Measurements from ENCODE around the gene GMCL1.
"Not testable (repeated sequence)": the region's sequence is repeated elsewhere in the genome, so short reads cannot be mapped to it uniquely, and the experiment has no call there.

Gene GMCL1

DNA sequence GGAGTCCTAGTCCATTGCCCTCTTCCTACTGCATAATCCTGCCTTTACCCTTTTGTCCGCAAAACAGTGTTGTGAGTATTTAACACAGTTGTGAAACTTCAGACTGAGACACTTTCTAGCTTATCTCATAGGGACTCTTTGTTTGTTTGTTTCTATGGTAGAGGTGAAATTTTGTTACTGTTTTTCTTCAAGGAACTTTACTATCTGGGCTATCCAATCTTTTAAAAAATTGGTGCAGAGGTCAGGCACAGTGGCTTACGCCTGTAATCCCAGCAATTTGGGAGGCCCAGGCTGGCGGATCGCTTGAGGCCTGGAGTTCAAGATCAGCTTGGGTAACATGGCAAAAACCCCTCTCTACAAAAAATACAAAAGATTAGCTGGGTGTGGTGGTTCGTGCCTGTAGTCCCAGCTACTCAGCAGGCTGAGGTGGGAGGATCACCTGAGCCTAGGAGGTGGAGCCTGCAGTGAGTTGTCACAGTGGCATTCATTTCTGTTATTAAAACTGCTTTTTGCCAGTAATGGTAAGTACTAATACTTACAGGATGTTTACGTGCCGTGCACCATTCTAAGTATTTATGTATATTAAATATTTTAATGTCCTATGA lies 18.8 kb downstream of the GMCL1 start:
- no peak for DNase-seq (ENCODE audit: low read depth, low spot score)

DNA sequence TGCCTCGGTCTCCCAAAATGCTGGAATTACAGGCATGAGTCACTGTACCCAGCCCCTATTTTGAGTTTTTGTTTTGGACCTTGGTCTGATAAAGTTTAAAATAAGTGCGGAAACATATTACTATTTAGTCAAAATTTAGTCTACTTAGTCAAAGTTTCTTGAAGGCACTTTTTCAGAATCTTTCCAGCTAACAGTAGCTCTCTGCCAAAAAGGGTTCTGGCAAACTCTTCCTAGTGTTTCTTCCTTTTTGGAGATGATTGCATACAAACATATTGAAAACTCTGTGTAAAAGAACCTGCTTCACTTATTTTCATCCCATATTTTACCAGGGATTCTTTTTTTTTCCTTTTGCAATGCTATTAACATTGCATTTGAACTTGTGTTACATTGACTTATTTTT lies 28.8 kb downstream of the GMCL1 start:
- DNase-seq (ENCODE audit: low read depth, low spot score): no peak

DNA sequence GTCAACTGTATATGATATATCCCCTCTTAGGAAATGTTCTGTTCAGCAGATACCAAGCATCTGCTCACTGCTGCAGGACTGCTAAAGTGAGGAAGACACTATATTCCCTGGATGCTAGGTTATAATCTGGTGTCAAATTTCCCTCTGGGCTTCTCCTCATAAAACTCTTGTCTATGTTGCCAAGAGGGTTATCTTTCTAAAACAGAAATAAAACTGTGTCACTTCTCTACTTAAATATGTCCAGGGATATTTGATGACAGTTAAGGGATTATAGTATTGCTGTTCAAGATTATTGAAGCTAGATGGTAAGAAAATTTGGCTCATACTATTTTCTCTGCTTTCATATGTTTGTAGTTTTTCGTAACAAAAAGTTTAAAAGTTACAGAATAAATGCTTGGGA lies 33.8 kb downstream of the GMCL1 start:
- no peak for DNase-seq (ENCODE audit: low read depth, low spot score)

DNA sequence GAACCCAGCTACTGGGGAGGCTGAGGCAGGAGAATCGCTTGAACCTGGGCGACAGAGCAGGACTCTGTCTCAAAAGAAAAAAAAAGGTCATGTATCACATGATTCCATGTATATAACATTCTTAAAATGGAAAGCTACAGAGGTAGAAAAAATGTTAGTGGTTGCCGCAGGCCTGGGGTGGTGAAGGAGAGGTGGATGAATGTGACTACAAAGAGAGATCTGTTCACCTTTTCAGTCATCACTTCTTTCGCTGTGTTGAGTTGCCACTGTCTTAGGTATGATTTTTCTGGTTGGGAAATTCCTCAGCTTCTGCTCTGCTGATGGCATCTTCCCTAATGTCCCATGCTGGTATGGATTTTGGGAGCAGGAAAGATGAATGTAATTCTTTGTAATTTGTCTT lies 59.0 kb downstream of the GMCL1 start:
- no peak for DNase-seq (ENCODE audit: low read depth, low spot score)

DNA sequence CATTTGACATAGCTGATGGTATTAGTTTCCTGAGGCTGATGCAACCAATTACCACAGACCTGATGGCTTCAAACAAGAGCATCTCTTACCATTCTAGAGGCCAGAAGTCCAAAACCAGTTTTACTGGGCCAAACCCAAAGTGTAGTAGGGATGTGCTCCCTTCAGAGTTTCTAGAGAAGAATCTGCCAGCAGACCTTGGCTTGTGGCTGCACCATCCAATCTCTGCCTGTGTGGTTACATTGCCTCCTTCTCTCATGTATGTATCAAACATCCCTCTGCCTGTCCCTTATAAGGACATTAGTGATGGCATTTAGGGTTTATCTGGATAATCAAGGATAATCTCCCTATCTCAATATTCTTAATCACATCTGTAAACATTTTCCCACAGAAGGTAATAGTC lies 59.8 kb downstream of the GMCL1 start:
- no peak for DNase-seq (ENCODE audit: low read depth, low spot score)

DNA sequence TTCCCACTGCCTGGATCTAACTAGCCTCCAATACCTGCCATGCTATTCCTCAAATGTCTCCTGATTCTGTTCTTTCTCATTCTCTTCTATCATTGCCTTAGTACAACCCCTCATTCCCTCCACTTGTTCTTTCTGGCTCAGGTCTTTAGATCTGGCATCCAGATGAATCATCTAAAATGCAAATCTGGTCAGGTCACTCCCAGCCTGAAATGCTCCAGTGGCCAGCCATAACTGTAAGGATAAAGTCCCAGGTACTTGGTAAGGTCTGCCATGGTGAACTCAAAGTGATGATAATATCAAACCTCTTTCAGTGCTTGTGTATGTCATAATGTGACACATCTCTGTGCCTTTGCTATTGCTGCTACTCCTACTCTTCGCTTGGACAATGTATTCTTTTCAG lies 61.4 kb downstream of the GMCL1 start:
- DNase-seq (ENCODE audit: low read depth, low spot score): no peak

DNA sequence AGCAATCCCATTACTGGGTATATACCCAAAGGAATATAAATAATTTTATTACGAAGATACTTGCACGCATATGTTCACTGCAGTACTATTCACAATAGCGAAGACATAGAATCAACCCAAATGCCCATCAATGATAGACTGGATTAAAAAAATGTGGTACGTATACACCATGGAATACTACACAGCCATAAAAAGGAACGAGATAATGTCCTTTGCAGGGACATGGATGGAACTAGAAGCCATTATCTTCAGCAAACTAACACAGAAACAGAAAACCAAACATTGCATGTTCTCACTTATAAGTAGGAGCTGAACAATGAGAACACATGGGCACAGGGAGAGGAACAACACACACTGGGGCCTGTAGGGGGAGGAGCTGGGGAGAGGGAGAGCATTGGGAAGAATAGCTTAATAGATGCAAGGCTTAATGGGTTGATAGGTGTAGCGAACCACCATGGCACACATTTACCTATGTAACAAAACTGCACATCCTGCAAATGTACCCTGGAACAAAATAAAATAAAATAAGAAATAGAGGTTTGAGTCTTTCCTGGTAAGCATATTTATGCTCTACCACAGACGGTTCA lies 63.5 kb downstream of the GMCL1 start:
- not testable (repeated sequence) for DNase-seq (ENCODE audit: low read depth, low spot score)

DNA sequence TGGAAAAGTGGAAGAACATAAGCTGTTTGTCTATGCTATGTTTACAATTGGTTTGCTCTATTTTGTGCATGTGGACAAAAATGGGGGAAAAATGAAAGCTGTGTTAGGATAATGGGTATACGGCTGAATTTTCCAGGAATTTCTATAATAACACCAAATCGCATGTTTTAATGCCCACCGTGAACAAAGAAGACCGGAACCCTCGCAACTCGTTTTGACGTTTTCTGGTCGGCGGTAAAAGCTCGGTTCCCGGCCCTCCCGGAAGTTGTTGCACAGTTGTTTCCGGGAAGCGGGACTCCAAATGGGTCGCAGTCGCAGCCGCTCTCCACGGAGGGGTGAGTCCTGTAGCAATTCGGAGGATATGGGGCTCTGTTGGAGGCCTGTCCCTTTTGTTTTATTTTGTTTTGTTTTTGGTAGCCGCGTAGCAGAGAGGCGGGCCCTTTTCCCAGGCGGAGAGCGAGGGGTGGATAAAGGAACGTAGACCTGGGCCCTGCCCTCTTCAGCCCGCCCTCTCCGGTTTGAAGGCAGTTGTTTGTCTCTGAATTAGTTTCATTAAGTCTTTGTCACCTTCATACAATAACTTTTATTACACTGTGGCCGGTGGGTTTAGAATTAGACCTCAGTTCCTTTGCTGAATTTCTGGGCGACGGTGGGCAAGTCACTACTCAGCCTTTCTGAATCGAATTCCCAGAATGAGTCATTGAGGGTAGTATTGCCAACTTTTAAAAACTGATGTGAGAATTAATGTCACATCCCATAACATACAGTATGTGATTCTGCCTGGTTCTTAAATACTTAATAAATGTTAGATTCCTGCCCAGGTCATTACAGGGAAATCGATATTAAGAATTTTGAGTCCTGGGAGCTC lies 64.5 kb downstream of the GMCL1 start, which contains the start of gene SNRNP27:
SNRNP27 (plus strand) TSS at position 273 of the 868 bp plus-strand sequence; CDS start at position 302, 29 bp downstream.
- DNase-seq (ENCODE audit: low read depth, low spot score): no peak

DNA sequence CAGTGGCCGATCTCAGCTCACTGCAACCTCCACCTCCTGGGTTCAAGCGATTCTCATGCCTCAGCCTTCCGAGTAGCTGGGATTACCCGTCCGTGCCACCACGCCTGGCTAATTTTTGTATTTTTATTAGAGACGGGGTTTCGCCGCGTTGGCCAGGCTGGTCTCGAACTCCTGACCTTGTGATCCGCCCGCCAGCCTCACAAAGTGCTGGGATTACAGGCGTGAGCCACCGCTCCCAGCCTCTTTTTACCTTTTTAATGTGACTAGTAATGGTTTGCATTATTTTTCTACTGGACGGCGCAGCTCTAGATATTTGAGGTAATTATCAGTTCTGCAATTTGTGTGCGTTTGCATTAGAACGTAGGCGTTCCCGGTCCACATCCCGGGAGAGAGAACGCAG lies 65.3 kb downstream of the GMCL1 start:
- DNase-seq (ENCODE audit: low read depth, low spot score): not testable (repeated sequence)

DNA sequence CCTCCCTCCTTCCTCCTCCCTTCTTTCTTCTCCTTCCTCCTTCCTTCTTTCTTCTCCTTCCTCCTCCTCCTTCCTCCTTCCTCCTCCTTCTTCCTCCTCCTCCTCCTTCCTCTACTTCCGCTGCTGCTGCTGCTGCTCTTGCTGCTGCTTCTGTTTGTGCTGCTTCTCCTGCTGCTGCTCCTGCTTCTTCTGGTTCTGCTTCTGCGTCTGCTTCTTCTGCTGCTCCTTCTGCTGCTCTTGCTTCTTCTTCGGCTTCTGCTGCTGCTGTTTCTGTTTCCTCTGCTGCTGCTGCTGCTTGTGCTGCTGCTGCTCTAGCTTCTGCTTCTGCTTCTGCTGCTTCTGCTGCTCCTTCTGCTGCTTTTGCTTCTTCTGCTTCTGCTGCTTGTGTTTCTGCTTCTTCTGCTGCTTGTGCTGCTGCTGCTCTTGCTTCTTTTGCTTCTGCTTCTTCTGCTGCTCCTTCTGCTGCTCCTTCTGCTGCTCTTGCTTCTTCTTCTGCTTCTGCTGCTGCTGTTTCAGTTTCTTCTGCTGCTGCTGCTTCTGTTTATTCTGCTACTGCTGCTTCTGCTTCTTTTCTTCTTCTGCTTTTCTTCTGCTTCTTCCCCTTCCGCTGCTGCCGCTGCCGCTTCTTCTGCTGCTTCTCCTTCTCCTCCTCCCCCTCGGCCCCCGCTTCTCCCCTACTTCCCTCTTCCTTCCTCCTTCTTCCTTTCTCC lies 72.9 kb downstream of the GMCL1 start:
- DNase-seq (ENCODE audit: low read depth, low spot score): no peak

DNA sequence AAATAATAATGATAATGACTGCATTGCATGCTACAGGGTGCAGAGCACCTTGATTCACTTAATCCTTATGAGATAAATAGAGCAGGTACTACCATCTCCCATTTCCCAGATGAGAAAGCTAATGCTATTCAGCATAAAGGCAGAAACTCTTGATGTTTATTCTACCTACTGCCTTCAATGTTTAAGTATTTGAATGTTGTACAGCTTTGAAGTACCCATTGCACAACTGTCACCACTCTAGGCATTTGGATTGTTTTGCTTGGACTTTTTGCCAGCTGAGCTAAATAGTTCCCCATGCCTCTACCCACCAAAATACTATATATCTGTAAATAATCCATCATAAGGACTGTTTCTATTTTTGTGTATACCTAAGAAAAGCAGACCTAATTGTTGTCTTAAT lies 77.8 kb downstream of the GMCL1 start:
- DNase-seq (ENCODE audit: low read depth, low spot score): no peak

DNA sequence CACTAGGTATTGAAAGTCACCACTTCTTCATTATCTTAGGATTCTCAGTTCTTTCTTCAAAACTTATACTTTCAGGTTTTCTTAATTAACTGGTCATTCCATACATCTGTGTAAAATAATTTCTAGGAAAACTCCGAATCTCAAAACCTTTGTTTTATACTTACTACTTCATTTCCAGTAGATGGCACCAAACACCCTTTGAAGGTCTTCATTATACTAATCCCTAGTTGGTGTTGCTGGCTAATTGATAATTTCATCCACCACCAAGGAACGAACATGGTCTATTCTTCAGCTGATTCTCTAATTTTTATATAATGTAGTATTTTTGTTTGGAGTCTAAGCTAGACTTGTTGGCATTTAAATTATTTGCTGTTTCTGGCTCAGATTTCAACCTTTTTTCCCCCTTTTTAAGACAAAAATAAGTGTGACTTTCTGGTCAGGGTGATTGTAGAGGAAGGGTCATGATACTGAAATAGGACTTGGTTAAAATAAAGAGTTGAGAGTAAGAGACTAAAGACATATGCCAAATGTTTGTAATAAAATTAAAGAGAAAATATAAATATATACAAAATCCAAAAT lies 82.6 kb downstream of the GMCL1 start:
- DNase-seq (ENCODE audit: low read depth, low spot score): no peak

DNA sequence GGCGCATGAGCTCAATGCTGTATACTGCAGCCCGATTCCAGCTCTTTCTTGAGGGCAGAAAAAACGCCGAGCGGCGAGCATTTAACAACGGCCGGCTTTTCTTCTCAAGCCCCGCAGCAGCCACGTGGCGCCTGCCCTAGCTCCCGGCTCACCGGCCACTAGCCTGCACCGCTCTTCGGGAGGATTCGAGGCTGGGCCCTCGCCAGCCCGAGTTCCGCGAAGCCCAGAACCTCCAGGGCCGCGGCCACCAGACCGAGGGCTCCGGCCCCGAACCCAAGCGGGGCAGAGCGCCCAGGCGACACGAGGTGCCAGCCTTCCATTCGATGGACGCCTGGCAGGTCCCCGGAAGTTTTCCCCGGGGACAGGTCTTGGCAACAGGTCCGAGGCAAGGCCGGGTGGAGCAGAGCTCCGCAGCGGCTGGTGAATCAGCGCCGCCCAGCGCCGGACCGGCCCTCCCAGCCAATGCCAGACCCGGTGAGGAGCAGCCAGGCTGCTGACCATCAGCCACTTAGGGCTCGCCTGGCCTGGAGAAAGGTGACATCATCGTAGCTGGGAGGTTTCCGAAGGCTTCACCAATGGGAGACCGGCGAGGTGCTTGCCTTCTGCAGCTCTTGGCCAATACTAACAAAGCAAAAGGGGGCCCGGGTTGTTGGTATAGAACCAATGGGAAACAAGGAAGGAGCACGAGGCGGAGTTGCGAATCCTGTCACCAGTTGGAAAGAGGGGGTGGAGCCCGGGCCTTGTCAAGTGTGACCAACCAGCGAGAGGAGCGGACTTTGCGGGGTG lies 84.9 kb downstream of the GMCL1 start:
- DNase-seq (ENCODE audit: low read depth, low spot score): peak; percentile 100

DNA sequence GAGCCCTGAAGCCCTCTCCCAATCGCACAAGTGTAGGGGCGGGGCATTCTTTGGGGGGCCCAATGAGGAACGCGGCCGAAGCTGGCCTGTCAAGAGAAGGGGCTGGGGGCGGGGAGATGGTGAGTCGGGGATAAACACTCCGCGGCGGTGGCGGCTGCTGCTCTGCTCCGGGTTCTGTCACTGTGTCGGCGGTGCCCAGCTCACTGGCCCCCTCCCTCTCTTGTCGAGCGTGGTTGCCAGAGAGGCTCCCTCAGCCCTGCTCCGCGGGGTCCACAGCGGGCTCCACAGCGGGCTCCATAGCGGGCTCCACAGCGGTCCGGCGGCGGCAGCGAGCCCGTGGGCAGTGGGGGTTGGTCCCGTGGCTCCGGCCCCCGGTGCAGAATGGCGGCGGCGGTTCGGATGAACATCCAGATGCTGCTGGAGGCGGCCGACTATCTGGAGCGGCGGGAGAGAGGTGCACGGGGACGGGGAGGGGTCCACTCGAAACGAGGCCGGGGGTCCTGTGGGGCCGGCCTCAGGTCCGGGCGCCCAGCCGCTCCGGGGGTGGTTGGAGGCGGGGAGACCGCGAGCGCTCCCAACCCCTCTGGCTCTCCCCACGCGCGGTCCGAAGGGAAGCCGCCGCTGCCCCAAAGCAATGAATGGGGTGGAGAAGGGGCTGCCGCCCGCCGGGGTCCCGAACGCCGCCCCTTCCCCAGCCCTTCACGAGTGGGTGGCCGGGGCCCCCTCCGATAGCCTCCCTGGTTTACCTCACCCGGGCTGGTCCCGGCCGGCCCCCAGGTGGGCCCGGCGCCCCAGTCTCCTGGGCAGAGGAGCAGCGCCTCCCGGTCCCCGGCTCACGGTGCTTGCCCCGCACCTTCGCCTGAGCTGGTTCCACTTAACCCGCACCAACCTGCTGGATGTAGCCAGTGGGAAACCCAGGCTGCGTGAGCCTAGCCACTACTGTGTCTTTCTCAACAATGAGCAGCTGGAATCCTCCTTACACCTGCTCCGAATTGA lies 85.8 kb downstream of the GMCL1 start, which contains the start of gene MXD1:
MXD1 (plus strand) TSS at position 160 of the 996 bp plus-strand sequence; CDS start at position 382, 222 bp downstream.
- no peak for DNase-seq (ENCODE audit: low read depth, low spot score)

DNA sequence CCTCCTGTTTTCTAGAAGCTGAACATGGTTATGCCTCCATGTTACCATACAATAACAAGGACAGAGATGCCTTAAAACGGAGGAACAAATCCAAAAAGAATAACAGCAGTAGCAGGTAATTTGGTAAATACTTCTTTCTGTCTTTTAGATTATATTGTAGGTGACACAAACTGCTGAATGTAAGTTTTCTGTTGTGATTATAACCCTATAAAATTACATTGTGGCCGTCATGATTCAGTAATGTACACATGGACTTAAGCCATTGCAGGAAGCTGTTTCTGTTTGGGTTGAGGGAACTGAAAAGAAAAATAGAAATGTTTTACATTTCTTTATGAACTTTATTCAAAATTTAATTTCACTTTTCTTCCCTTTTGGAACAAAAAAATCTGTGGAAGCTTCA lies 86.6 kb downstream of the GMCL1 start:
- no peak for DNase-seq (ENCODE audit: low read depth, low spot score)

DNA sequence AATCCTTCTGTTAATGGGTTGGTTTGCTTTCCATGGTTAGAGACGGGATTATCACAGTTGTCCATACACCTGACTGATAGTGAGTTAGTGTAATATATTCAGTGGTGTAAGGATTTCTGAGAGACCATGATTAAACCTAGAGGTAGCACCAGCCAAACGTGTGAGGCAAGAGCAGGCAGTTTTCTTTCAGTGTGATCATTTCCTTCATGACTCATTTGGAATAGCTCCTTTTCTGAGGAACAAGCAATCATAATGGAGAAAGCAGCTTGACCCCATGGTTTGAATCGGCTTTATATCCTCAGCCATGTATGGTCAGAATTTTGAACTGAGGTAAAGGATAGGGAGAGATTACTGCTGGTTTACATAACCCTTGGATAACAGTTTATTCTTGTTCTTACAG lies 88.4 kb downstream of the GMCL1 start:
- DNase-seq (ENCODE audit: low read depth, low spot score): no peak

DNA sequence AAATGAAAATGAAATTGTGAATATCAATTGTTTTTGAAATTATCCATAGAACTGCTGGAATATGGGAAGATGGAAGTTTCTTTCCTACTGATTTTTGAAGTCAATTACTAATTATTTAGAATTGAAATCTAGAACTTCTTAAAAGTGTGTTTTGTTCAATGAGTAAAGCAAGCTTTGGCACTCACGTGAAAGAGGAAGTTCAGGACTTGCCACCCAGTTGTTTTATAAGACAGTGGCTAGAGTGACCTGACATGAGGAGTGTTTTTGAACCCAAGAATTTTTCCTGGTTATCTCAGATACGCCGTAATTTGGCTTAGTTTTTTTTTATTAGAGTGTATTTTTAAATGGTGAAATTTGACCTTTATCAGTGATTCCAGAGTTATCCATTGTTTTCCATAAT lies 88.9 kb downstream of the GMCL1 start:
- DNase-seq (ENCODE audit: low read depth, low spot score): no peak

DNA sequence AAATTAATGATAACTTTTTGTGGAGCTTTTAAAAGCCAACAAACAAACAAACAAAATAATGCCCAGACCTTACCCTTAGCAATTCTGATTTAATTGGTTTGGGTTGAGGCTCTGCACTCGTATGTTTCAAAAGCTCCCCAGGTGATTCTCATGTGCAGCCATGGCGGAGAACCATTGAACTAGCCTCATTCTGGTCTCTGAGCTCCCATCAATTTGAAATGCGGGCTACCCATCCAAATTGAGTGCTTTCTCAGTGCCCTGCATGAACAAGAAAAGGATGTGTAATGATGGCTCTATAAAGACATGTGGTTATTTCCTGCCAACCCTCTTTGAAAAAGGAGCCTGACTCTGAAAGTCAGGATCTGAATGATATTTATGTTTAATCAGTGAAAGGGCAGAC lies 93.7 kb downstream of the GMCL1 start:
- no peak for DNase-seq (ENCODE audit: low read depth, low spot score)

DNA sequence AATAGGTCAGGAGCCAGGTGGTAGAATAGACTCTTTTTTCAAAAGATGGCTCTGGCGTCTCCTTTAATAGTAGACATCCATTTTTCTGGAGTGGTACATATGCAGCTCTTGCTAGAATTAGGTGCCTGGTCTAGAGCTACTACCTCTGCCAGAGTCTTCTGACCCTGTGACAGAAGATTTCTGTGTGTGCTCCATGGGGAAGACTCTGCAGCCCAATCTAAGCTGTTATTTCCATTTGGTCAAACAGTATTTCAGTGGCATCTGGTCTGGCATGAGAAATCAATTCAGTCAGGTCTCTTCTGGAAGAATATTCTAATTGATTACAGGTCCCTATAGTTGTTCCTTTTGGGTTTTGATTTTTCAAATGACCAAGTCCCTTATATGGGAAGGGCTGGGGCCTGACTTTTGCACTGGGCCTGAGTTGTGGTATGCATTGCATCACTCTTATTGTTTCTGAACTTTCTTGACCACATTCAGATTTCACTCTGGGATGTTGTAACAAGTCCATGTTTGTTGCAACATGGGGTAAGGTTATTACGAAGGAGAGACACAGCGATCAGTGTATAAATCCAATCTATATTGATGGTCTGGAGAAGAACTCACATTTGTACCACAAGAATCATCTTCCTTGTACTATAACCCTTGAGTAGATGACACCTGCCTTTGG lies 97.5 kb downstream of the GMCL1 start:
- DNase-seq (ENCODE audit: low read depth, low spot score): no peak
